HepG2 (cell line): ENCODE measurements around the gene KIF9. TPM values are rescaled to one million over a fixed set of nuclear protein-coding genes. Genes with fewer than 3 reads are reported as not detected.

ENCODE experiments used
- ATAC-seq: fragments of 200-7000 bp; cut with Tn5 transposase; 3 replicates; pipeline ENCODE4 v1.9.1; 2020; ENCODE audit warnings: mild to moderate bottlenecking, moderate library complexity
- BruUV-seq: library from RNA; stranded (reverse); fragments of 400-500 nt; replicated peaks from 2 replicates; lab custom pipeline; 2021; lab: Mats Ljungman, UMichigan
- CTCF ChIA-PET: fragments of 300-600 bp; formaldehyde crosslinking; extraction: SDS; loops from one replicate; lab custom pipeline; 2021; ENCODE audit warnings: low total read pairs, inconsistent platforms, low intra/inter-chr PET ratio; lab: Yijun Ruan, JAX
- POLR2A ChIA-PET: fragments of 350-600 bp; sonication (Branson Sonifier 250); formaldehyde crosslinking; loops from one replicate; lab custom pipeline; 2020; ENCODE audit warnings: antibody characterized with exemption, inconsistent platforms; lab: Yijun Ruan, JAX
- DNase-seq: peaks from one replicate; pipeline ENCODE4 v3.0.0-alpha.2; 2015; ENCODE audit warnings: low spot score
- FAIRE-seq: peaks from 3 replicates; lab custom pipeline; 2011; peaks lifted over from hg19 to GRCh38; lab: Jason Lieb, UNC
- H2AFZ ChIP-seq: one replicate; pipeline ENCODE4 v1.6.1; 2011; ENCODE audit warnings: low read length, inconsistent platforms
- H3K27ac ChIP-seq: fragments of 300-600 bp; 3 replicates; pipeline ENCODE4 v1.8.0; 2011; ENCODE audit warnings: mixed run types, mild to moderate bottlenecking, mixed read lengths, low read length, inconsistent platforms; ENCODE audit not compliant: insufficient read depth; ENCODE audit errors: extremely low read length
- H3K27me3 ChIP-seq, 2 experiments: fragments of 200-600 bp in 1 of 2; 2 replicates in 1 of 2; 3 replicates in 1 of 2; pipeline versions ENCODE4 v1.6.0 to v1.8.0; 2011; ENCODE audit warnings: low read length in 2 of 2, mild to moderate bottlenecking in 2 of 2, moderate library complexity in 2 of 2, inconsistent platforms in 1 of 2; ENCODE audit not compliant: insufficient read depth in 2 of 2, control insufficient read depth in 1 of 2
- H3K36me3 ChIP-seq, 2 experiments: fragments of 200-600 bp in 1 of 2; replicated peaks in 1 of 2; 2 replicates in 1 of 2; 3 replicates in 1 of 2; pipeline versions ENCODE4 v1.5.1 to v1.8.0; 2011; ENCODE audit warnings: low read length in 2 of 2, inconsistent platforms in 1 of 2; ENCODE audit not compliant: insufficient read depth in 2 of 2, control insufficient read depth in 1 of 2
- H3K4me1 ChIP-seq: 2 replicates; pipeline ENCODE4 v1.5.1; 2012; ENCODE audit warnings: low read length, inconsistent platforms; ENCODE audit not compliant: insufficient read depth
- H3K4me2 ChIP-seq: 2 replicates; pipeline ENCODE4 v1.6.0; 2011; ENCODE audit warnings: low read depth, low read length, inconsistent platforms
- H3K4me3 ChIP-seq, 3 experiments: fragments of 200-600 bp in 1 of 3; sonication (generic), shearing (Covaris generic) in 1 of 3; replicated peaks in 1 of 3; 2 replicates each; pipeline ENCODE4 v1.5.1; 2011 to 2016; ENCODE audit warnings: low read length in 3 of 3, inconsistent platforms in 2 of 3, low read depth in 2 of 3, mild to moderate bottlenecking in 2 of 3, control low read depth in 1 of 3, mixed read lengths in 1 of 3; ENCODE audit not compliant: insufficient read depth in 1 of 3
- H3K79me2 ChIP-seq: one replicate; pipeline ENCODE4 v1.6.1; 2011; ENCODE audit warnings: low read length, inconsistent platforms; ENCODE audit not compliant: insufficient read depth
- H3K9ac ChIP-seq: 2 replicates; pipeline ENCODE4 v1.6.0; 2011; ENCODE audit warnings: mild to moderate bottlenecking, low read depth, low read length, inconsistent platforms; ENCODE audit not compliant: insufficient read depth
- H3K9me3 ChIP-seq: 2 replicates; pipeline ENCODE4 v1.5.1; 2012; ENCODE audit warnings: mild to moderate bottlenecking, low read length
- H4K20me1 ChIP-seq: 2 replicates; pipeline ENCODE4 v1.6.0; 2011; ENCODE audit warnings: inconsistent platforms, mild to moderate bottlenecking, low read length, moderate library complexity; ENCODE audit not compliant: insufficient read depth
- BHLHE40 ChIP-seq: IDR thresholded peaks from 2 replicates; pipeline ENCODE4 v1.6.1; 2011; ENCODE audit warnings: low read length, improper control_type of control experiment
- GABPA ChIP-seq, 2 experiments: IDR thresholded peaks; 2 replicates each; pipeline ENCODE4 v1.6.1; 2011 to 2016; ENCODE audit warnings: low read depth in 2 of 2, low read length in 1 of 2, missing biosample characterization in 1 of 2, missing genetic modification characterization in 1 of 2
- GATAD2A ChIP-seq: IDR thresholded peaks from 2 replicates; pipeline ENCODE4 v1.6.1; 2016
- HNRNPLL ChIP-seq: fragments of 200-400 bp; formaldehyde crosslinking; IDR thresholded peaks from 2 replicates; pipeline ENCODE4 v1.6.1; 2017; ENCODE audit warnings: mild to moderate bottlenecking, low read depth, low read length; ENCODE audit not compliant: poor library complexity, severe bottlenecking
- NFIC ChIP-seq: IDR thresholded peaks from 2 replicates; pipeline ENCODE4 v1.6.1; 2012; ENCODE audit warnings: mild to moderate bottlenecking, low read length, inconsistent platforms
- RAD21 ChIP-seq: fragments of 450-650 bp; formaldehyde crosslinking; IDR thresholded peaks from 2 replicates; pipeline ENCODE4 v1.5.0; 2020; ENCODE audit warnings: mild to moderate bottlenecking
- SMC3 ChIP-seq: IDR thresholded peaks from 2 replicates; pipeline ENCODE4 v1.6.1; 2011; ENCODE audit warnings: low read length, improper control_type of control experiment
- STAG1 ChIP-seq: sonication (generic); formaldehyde crosslinking; IDR thresholded peaks from 2 replicates; pipeline ENCODE4 v1.4.0; 2020; ENCODE audit warnings: missing genetic modification reagents
- XRCC5 ChIP-seq: fragments of 200-400 bp; formaldehyde crosslinking; optimal IDR thresholded peaks from 2 replicates; pipeline ENCODE3; 2017; ENCODE audit warnings: mild to moderate bottlenecking, low read length
- WGBS: methylation state at CpG from one replicate; pipeline ENCODE4 v1.1.6; 2017; ENCODE audit warnings: low lambda C conversion rate; 5-methylcytosine and 5-hydroxymethylcytosine counted together
- in situ Hi-C: cut with HindIII; loops from 2 replicates; pipeline ENCODE4 v1.10.0; 2017; ENCODE audit warnings: low pct_unique_long_range_greater_than_20kb; ENCODE audit not compliant: extremely low pct_ligation_motif_present
- intact Hi-C: fragments of 100-400 bp; cut with micrococcal nuclease; formaldehyde crosslinking; loops from one replicate; pipeline ENCODE4 v1.10.0; 2022; ENCODE audit not compliant: unreplicated experiment
- polyA plus RNA-seq, 8 experiments: library from polyadenylated mRNA; depleted of rRNA in 3 of 8; stranded (reverse) in 7 of 8; unstranded in 1 of 8; fragments of >200 nt; fragmentation: Illumina TruSeq in 4 of 8; extraction: Trizol in 4 of 8; gene quantifications; 2 replicates each; pipeline versions ENCODE4 v1.2.1 to v1.2.3, GENCODE V29; 2011 to 2016; ENCODE audit warnings: low read depth in 4 of 8, missing spikeins in 1 of 8, mixed read lengths in 1 of 8; ENCODE audit not compliant: insufficient read depth in 1 of 8
- total RNA-seq, 5 experiments: library from RNA; depleted of rRNA; stranded (reverse); fragments of >200 nt; fragmentation: Illumina TruSeq; extraction: Trizol; gene quantifications; 2 replicates each; pipeline ENCODE4 v1.2.3, GENCODE V29; 2016; ENCODE audit warnings: low read depth in 1 of 5
- TF ChIP-seq, protein P1 (sequence below): sonication (generic); formaldehyde crosslinking; IDR thresholded peaks from 2 replicates; pipeline ENCODE4 v1.4.0; 2020; ENCODE audit warnings: missing genetic modification reagents
- TF ChIP-seq, protein P2 (sequence below): sonication (generic); formaldehyde crosslinking; IDR thresholded peaks from 2 replicates; pipeline ENCODE4 v1.5.1; 2020; ENCODE audit warnings: mild to moderate bottlenecking, missing genetic modification reagents, moderate library complexity
- TF ChIP-seq, protein P3 (sequence below): sonication (generic); formaldehyde crosslinking; IDR thresholded peaks from 2 replicates; pipeline ENCODE4 v1.4.0; 2020; ENCODE audit warnings: missing genetic modification reagents, borderline replicate concordance

The KIF9 gene
- total and polyA plus RNA-seq, 2 of the 13 experiments (the other 11 are each of a cell fraction or from before 2014, with no cell fraction given): 5.1 to 16.9 TPM

DNA sequence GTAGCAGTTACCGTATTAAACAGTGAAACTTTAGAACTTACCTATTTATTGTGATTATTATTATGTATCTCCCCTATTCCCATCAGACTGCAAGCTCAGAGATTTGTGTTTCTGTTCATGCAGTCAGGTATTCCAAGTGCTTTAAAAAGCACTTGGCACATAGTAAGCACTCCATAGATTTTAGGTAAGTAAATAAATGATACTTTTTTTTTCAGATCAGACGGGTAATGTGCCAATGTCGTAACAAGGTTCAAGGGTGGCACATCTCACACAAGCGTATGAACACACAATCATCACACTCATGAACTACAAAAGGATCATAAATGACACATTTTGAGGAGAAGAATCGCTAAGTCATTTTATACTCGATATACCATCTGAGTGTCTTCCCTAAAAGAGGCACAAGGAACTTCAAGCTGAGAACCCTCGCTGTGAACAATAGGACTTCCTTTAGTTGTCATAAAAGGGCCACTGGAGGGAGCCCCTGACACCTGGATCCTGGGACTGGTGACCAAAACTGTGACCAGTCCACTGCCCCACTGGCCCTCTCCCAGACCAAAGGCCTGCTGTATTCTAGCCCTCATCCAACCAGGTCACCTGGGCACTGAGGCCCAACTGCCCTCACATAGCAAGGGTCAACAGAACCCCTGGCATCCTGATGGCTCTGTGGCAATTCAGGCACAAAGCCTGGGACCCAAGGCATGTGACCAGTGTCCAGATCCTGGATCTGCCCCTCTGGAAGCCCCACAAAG is 32.1 kb downstream of the KIF9 start:
- in situ Hi-C loops (loop anchor here (5.0 kb wide), 1 partner anchor 72 kb away; no protein-coding TSS in a partner anchor), intact Hi-C loops (loop anchor here (1.0 kb wide), 1 partner anchor 74 kb away; no protein-coding TSS in a partner anchor)
- H3K4me1 ChIP-seq: peaks cover 22% of the 10 kb centered on the region
- H3K9ac ChIP-seq: no peak overlapping the region
- H3K4me3 ChIP-seq: no peak overlapping the region; a peak in 1 of 6 replicates
- H3K4me2 ChIP-seq: peak overlapping the region; percentile 40
- H3K27ac ChIP-seq: no peak overlapping the region
- no peaks in the 10 kb centered on the region for H4K20me1 ChIP-seq
- 20% methylated on average over 7 of the region's 7 CpGs for WGBS
- BruUV-seq: no TSS peak
- peak; percentile 60 for DNase-seq
- peak; percentile 83 for FAIRE-seq
- H2AFZ ChIP-seq: no peak overlapping the region
- H3K79me2 ChIP-seq: no peaks in the 10 kb centered on the region
- no peaks in the 10 kb centered on the region; a peak in 1 of 5 replicates for H3K27me3 ChIP-seq
- no peaks in the 10 kb centered on the region for H3K36me3 ChIP-seq
- peak; percentile 85 for ATAC-seq
- CTCF ChIA-PET: interaction anchor here (0.9 to 2.7 kb wide), 4 partner anchors 11 to 120 kb away, joined by 3 to 14 read pairs (median 3); partner anchors contain the start of genes KIF9 and KLHL18
- POLR2A ChIA-PET: no interaction called here
- H3K9me3 ChIP-seq: no peaks in the 10 kb centered on the region
- peak; percentile 69 for TF ChIP-seq SMC3
- no peak for TF ChIP-seq HNRNPLL
- peak; percentile 79 for TF ChIP-seq STAG1 (CRISPR knock-in tag)
- TF ChIP-seq, protein P1, sequence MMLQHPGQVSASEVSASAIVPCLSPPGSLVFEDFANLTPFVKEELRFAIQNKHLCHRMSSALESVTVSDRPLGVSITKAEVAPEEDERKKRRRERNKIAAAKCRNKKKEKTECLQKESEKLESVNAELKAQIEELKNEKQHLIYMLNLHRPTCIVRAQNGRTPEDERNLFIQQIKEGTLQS (CRISPR knock-in tag): 0 out of 2 replicates have a peak, but pooled peaks have one; percentile 25
- TF ChIP-seq GABPA (IDR thresholded peaks at IDR 0.05; ENCODE audit: low read depth, low read length): no peak
- peak; percentile 34; the same call in 1 of the 2 replicates for TF ChIP-seq GABPA (CRISPR knock-in tag; IDR thresholded peaks at IDR 0.05; ENCODE audit: low read depth)
- no peak for TF ChIP-seq NFIC
- TF ChIP-seq GATAD2A (CRISPR knock-in tag): 0 out of 2 replicates have a peak, but pooled peaks have one; percentile 14
- TF ChIP-seq, protein P2, sequence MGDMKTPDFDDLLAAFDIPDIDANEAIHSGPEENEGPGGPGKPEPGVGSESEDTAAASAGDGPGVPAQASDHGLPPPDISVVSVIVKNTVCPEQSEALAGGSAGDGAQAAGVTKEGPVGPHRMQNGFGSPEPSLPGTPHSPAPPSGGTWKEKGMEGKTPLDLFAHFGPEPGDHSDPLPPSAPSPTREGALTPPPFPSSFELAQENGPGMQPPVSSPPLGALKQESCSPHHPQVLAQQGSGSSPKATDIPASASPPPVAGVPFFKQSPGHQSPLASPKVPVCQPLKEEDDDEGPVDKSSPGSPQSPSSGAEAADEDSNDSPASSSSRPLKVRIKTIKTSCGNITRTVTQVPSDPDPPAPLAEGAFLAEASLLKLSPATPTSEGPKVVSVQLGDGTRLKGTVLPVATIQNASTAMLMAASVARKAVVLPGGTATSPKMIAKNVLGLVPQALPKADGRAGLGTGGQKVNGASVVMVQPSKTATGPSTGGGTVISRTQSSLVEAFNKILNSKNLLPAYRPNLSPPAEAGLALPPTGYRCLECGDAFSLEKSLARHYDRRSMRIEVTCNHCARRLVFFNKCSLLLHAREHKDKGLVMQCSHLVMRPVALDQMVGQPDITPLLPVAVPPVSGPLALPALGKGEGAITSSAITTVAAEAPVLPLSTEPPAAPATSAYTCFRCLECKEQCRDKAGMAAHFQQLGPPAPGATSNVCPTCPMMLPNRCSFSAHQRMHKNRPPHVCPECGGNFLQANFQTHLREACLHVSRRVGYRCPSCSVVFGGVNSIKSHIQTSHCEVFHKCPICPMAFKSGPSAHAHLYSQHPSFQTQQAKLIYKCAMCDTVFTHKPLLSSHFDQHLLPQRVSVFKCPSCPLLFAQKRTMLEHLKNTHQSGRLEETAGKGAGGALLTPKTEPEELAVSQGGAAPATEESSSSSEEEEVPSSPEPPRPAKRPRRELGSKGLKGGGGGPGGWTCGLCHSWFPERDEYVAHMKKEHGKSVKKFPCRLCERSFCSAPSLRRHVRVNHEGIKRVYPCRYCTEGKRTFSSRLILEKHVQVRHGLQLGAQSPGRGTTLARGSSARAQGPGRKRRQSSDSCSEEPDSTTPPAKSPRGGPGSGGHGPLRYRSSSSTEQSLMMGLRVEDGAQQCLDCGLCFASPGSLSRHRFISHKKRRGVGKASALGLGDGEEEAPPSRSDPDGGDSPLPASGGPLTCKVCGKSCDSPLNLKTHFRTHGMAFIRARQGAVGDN (CRISPR knock-in tag): peak; percentile 26; the same call in 1 of the 2 replicates
- 0 out of 2 replicates have a peak, but pooled peaks have one; percentile 6 for TF ChIP-seq BHLHE40
- TF ChIP-seq, protein P3, sequence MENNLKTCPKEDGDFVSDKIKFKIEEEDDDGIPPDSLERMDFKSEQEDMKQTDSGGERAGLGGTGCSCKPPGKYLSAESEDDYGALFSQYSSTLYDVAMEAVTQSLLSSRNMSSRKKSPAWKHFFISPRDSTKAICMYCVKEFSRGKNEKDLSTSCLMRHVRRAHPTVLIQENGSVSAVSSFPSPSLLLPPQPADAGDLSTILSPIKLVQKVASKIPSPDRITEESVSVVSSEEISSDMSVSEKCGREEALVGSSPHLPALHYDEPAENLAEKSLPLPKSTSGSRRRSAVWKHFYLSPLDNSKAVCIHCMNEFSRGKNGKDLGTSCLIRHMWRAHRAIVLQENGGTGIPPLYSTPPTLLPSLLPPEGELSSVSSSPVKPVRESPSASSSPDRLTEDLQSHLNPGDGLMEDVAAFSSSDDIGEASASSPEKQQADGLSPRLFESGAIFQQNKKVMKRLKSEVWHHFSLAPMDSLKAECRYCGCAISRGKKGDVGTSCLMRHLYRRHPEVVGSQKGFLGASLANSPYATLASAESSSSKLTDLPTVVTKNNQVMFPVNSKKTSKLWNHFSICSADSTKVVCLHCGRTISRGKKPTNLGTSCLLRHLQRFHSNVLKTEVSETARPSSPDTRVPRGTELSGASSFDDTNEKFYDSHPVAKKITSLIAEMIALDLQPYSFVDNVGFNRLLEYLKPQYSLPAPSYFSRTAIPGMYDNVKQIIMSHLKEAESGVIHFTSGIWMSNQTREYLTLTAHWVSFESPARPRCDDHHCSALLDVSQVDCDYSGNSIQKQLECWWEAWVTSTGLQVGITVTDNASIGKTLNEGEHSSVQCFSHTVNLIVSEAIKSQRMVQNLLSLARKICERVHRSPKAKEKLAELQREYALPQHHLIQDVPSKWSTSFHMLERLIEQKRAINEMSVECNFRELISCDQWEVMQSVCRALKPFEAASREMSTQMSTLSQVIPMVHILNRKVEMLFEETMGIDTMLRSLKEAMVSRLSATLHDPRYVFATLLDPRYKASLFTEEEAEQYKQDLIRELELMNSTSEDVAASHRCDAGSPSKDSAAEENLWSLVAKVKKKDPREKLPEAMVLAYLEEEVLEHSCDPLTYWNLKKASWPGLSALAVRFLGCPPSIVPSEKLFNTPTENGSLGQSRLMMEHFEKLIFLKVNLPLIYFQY (CRISPR knock-in tag): no peak
- TF ChIP-seq XRCC5: peak; percentile 32
- TF ChIP-seq RAD21 (CRISPR knock-in tag): peak; percentile 65; the same call in 1 of the 2 replicates
